HCT116 (cell line): Measurements from ENCODE around the gene OR8G1.

Source experiments
- ATF3 ChIP-seq: IDR thresholded peaks from 2 replicates; pipeline ENCODE4 v1.6.1; 2012
- CTCF ChIP-seq, 3 experiments: fragments of 200-600 bp in 1 of 3; sonication (generic) in 1 of 3; IDR thresholded peaks in 2 of 3; conservative IDR thresholded peaks in 1 of 3; 2 replicates each; pipeline ENCODE4 v1.5.1; 2012 to 2017; ENCODE audit warnings: low read depth in 2 of 3, low read length in 2 of 3, antibody characterized with exemption in 1 of 3, borderline replicate concordance in 1 of 3, control low read depth in 1 of 3, mild to moderate bottlenecking in 1 of 3, mixed read lengths in 1 of 3, mixed run types in 1 of 3, moderate library complexity in 1 of 3; ENCODE audit not compliant: insufficient read depth in 1 of 3
- EZH2 ChIP-seq: fragments of 200-600 bp; sonication (generic); IDR thresholded peaks from 2 replicates; pipeline ENCODE4 v1.6.1; 2017; ENCODE audit warnings: antibody characterized with exemption, mixed run types
- EZH2phosphoT487 ChIP-seq: fragments of 200-600 bp; IDR thresholded peaks from 2 replicates; pipeline ENCODE4 v1.6.1; 2018; ENCODE audit warnings: antibody characterized with exemption, borderline replicate concordance
- JUND ChIP-seq: IDR thresholded peaks from 2 replicates; pipeline ENCODE4 v1.6.1; 2012
- POLR2A ChIP-seq: IDR thresholded peaks from 2 replicates; pipeline ENCODE4 v1.7.0; 2011; ENCODE audit warnings: borderline replicate concordance; ENCODE audit not compliant: insufficient read depth, insufficient read length; ENCODE audit errors: extremely low read depth
- POLR2AphosphoS5 ChIP-seq: IDR thresholded peaks from 2 replicates; pipeline ENCODE4 v1.6.1; 2011; ENCODE audit warnings: mild to moderate bottlenecking, low read depth, low read length, moderate library complexity
- RAD21 ChIP-seq: IDR thresholded peaks from 2 replicates; pipeline ENCODE4 v1.6.1; 2012; ENCODE audit warnings: low read depth, mild to moderate bottlenecking
- REST ChIP-seq: IDR thresholded peaks from 2 replicates; pipeline ENCODE4 v1.6.1; 2012; ENCODE audit warnings: low read depth
- SRF ChIP-seq: IDR thresholded peaks from 2 replicates; pipeline ENCODE4 v1.6.1; 2012; ENCODE audit warnings: low read depth
- ZFX ChIP-seq: fragments of 450-650 bp; IDR thresholded peaks from 2 replicates; pipeline ENCODE4 v1.6.1; 2017

- no peak for TF ChIP-seq EZH2
- TF ChIP-seq ATF3, result no peak
- TF ChIP-seq POLR2A, result no peak
- TF ChIP-seq CTCF (IDR thresholded peaks at IDR 0.05 in 2 of 3, conservative IDR thresholded peaks at IDR 0.05 in 1 of 3; ENCODE audit: borderline replicate concordance in 1 of 3, insufficient read depth in 1 of 3, low read depth in 2 of 3, low read length in 2 of 3), result no peak
- TF ChIP-seq RAD21, result no peak
- TF ChIP-seq JUND, result no peak
- TF ChIP-seq SRF, result no peak
- no peak for TF ChIP-seq REST
- TF ChIP-seq POLR2AphosphoS5, result no peak
- no peak for TF ChIP-seq EZH2phosphoT487
- TF ChIP-seq ZFX, result no peak
These were observed 57.0 kb downstream of the OR8G1 start for GRCh38 chr11:124297921-124298320.
